Loucy (cell line): ENCODE measurements around the gene ADGRB3.

Experiments used
- H2AFZ ChIP-seq: fragments of 200-600 bp; sonication (generic); 2 replicates; pipeline ENCODE4 v1.6.0; 2016; ENCODE audit warnings: antibody characterized with exemption, mild to moderate bottlenecking, low read length, moderate library complexity
- H3F3A ChIP-seq: fragments of 200-600 bp; 2 replicates; pipeline ENCODE4 v1.6.0; 2016; ENCODE audit warnings: antibody characterized with exemption, low read depth, mild to moderate bottlenecking
- H3K27me3 ChIP-seq: fragments of 200-600 bp; sonication (generic); 2 replicates; pipeline ENCODE4 v1.6.1; 2014; ENCODE audit warnings: low read length, mild to moderate bottlenecking; ENCODE audit not compliant: insufficient read depth, poor library complexity, severe bottlenecking
- H3K36me3 ChIP-seq: fragments of 200-600 bp; sonication (generic); 2 replicates; pipeline ENCODE4 v1.6.1; 2016; ENCODE audit warnings: low read length; ENCODE audit not compliant: insufficient read depth
- H3K4me1 ChIP-seq: fragments of 200-600 bp; sonication (generic); 2 replicates; pipeline ENCODE4 v1.5.1; 2014; ENCODE audit warnings: low read length, mild to moderate bottlenecking; ENCODE audit not compliant: insufficient read depth, poor library complexity, severe bottlenecking
- H3K4me2 ChIP-seq: fragments of 200-600 bp; sonication (generic); 2 replicates; pipeline ENCODE4 v1.6.0; 2014; ENCODE audit warnings: antibody characterized with exemption, low read length, low read depth, mild to moderate bottlenecking; ENCODE audit not compliant: poor library complexity, severe bottlenecking
- H3K4me3 ChIP-seq: fragments of 200-600 bp; sonication (generic); 2 replicates; pipeline ENCODE4 v1.5.1; 2014; ENCODE audit warnings: low read length, mild to moderate bottlenecking, mixed read lengths; ENCODE audit not compliant: poor library complexity, severe bottlenecking
- H3K79me2 ChIP-seq: fragments of 200-600 bp; sonication (generic); 2 replicates; pipeline ENCODE4 v1.6.1; 2014; ENCODE audit warnings: low read length; ENCODE audit not compliant: insufficient read depth
- H3K9ac ChIP-seq: fragments of 200-600 bp; sonication (generic); 2 replicates; pipeline ENCODE4 v1.6.0; 2014; ENCODE audit warnings: mild to moderate bottlenecking, low read depth, low read length, moderate library complexity; ENCODE audit not compliant: poor library complexity, severe bottlenecking
- H3K9me2 ChIP-seq: fragments of 200-600 bp; sonication (generic); replicated peaks from 2 replicates; pipeline ENCODE4 v1.6.1; 2016; ENCODE audit warnings: low read depth, low read length, mixed read lengths
- H3K9me3 ChIP-seq: fragments of 200-600 bp; sonication (generic); 2 replicates; pipeline ENCODE4 v1.6.1; 2014; ENCODE audit warnings: mild to moderate bottlenecking, antibody characterized with exemption, low read length, low read depth; ENCODE audit not compliant: insufficient read depth
- H4K20me1 ChIP-seq: fragments of 200-600 bp; sonication (generic); 2 replicates; pipeline ENCODE4 v1.6.0; 2014; ENCODE audit warnings: antibody characterized with exemption, low read length, mild to moderate bottlenecking; ENCODE audit not compliant: insufficient read depth, poor library complexity, severe bottlenecking
- CTCF ChIP-seq: fragments of 200-600 bp; sonication (generic); conservative IDR thresholded peaks from 2 replicates; pipeline ENCODE4 v1.5.1; 2014; ENCODE audit warnings: mild to moderate bottlenecking, antibody characterized with exemption, low read length
- EZH2phosphoT487 ChIP-seq: fragments of 200-600 bp; IDR thresholded peaks from 2 replicates; pipeline ENCODE4 v1.6.1; 2018; ENCODE audit warnings: antibody characterized with exemption, mild to moderate bottlenecking, moderate library complexity, borderline replicate concordance

The ADGRB3 gene

DNA sequence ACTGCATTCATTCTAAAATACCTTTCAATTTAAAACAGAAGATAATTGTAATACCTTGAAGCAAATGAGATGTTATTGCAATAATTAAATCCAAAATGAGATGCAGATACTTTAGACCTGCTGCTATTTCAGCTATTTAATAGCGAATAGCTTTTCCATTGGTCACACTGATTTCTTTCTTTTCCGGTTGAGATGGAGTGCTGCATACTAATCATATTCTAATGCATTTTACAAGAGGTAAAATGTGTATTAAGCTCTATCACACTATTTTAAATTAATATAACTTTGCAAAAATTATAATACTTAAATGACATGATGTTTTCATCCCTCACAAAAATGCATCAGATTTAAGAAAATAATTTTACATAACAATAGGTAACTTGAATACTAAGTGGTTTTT, 74.0 kb downstream of the ADGRB3 start:
- TF ChIP-seq CTCF (no peak), EZH2phosphoT487 (no peak)
- no peak overlapping the region for H2AFZ ChIP-seq
- H3K36me3 ChIP-seq: no peaks in the 10 kb centered on the region
- H3K9ac ChIP-seq: no peak overlapping the region
- H3K27me3 ChIP-seq: no peaks in the 10 kb centered on the region
- H3K4me1 ChIP-seq: no peaks in the 10 kb centered on the region
- no peaks in the 10 kb centered on the region for H3F3A ChIP-seq
- H3K79me2 ChIP-seq: no peaks in the 10 kb centered on the region
- no peaks in the 10 kb centered on the region for H4K20me1 ChIP-seq
- no peaks in the 10 kb centered on the region for H3K9me3 ChIP-seq
- no peaks in the 10 kb centered on the region for H3K9me2 ChIP-seq
- no peak overlapping the region for H3K4me3 ChIP-seq
- no peak overlapping the region for H3K4me2 ChIP-seq

DNA sequence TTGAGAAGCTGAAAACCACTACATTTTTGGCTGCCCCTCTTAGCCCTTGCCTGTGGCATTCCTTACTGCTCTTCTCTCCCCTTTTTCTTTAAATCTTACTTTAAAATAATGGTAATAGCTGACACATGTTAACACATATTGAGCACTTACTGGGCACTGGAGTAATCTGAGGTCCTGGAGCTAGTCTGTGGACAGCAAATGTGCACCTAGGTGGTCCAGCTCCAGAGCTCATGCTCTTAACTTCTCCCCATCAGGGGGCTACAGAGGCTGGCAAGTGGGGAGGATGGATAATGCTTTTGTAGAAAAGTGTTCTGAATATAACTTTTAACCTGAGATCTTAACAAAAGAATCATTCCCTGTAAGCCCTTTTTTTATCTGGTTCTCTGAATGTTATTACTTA, 74.8 kb downstream of the ADGRB3 start:
- Histone ChIP-seq H3K27me3 (no peaks in the 10 kb centered on the region), H3F3A (no peaks in the 10 kb centered on the region), H3K36me3 (no peaks in the 10 kb centered on the region), H4K20me1 (no peaks in the 10 kb centered on the region), H3K4me3 (no peak overlapping the region), H3K9me3 (no peaks in the 10 kb centered on the region), H3K4me2 (no peak overlapping the region), H3K9me2 (no peaks in the 10 kb centered on the region), H3K9ac (no peak overlapping the region), H3K79me2 (no peaks in the 10 kb centered on the region), H3K4me1 (no peaks in the 10 kb centered on the region), H2AFZ (no peak overlapping the region)
- TF ChIP-seq CTCF: no peak
- TF ChIP-seq EZH2phosphoT487: no peak

- H3K79me2 ChIP-seq: no peaks in the 10 kb centered on the region
- no peak overlapping the region for H2AFZ ChIP-seq
- H3F3A ChIP-seq: no peaks in the 10 kb centered on the region
- no peak overlapping the region for H3K4me3 ChIP-seq
- H3K4me1 ChIP-seq: no peaks in the 10 kb centered on the region
- H3K9me3 ChIP-seq: no peaks in the 10 kb centered on the region
- no peaks in the 10 kb centered on the region for H4K20me1 ChIP-seq
- H3K9me2 ChIP-seq: no peaks in the 10 kb centered on the region
- H3K9ac ChIP-seq: no peak overlapping the region
- H3K27me3 ChIP-seq: no peaks in the 10 kb centered on the region
- H3K4me2 ChIP-seq: no peak overlapping the region
- H3K36me3 ChIP-seq: no peaks in the 10 kb centered on the region
- TF ChIP-seq CTCF (no peak), EZH2phosphoT487 (no peak)
Observed at GRCh38 chr6:68710496-68710895, 75.4 kb downstream of the ADGRB3 start.
